Peyer's patch (tissue), 4 donors: ENCODE measurements around the gene AUTS2.

Experiments used
- CTCF ChIP-seq, 6 experiments: fragments of 450-650 bp in 4 of 6; fragments of 200-600 bp in 2 of 6; sonication (generic) in 1 of 6; IDR thresholded peaks; one replicate each; pipeline ENCODE4 v1.5.1; 2017 to 2019; ENCODE audit warnings: antibody characterized with exemption in 6 of 6, mild to moderate bottlenecking in 3 of 6, moderate library complexity in 1 of 6
- POLR2A ChIP-seq, 2 donors: fragments of 450-650 bp; IDR thresholded peaks; one replicate each; pipeline ENCODE4 v1.5.1; 2017; ENCODE audit warnings: antibody characterized with exemption in 2 of 2, mild to moderate bottlenecking in 2 of 2, moderate library complexity in 2 of 2

GRCh38 chr7:69674701-69675182, 76.5 kb downstream of the AUTS2 start:
- TF ChIP-seq CTCF (IDR thresholded peaks at IDR 0.05), result no peak
- TF ChIP-seq POLR2A (IDR thresholded peaks at IDR 0.05), result no peak
